ENCODE results near the gene DNAH5.

DNA sequence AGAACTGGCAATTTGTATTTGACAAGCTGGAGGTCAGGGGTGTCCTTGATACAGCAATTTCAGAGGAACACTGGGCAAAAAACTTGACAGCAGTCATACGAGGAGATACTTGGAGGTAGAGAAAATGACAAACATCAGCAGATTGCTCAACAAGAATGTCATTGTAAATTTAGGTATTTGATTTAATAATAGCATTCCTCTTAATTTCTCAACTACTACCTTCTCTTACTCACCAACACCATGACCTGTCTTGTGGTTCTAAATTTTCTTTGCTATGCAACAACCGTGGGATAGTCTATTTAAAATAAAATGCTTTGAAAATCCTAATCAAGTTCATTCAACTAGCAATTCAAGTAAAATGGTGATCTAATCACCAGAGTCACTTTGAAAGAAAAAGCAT is 128.4 kb downstream of the DNAH5 start:
- TF ChIP-seq, protein P1, sequence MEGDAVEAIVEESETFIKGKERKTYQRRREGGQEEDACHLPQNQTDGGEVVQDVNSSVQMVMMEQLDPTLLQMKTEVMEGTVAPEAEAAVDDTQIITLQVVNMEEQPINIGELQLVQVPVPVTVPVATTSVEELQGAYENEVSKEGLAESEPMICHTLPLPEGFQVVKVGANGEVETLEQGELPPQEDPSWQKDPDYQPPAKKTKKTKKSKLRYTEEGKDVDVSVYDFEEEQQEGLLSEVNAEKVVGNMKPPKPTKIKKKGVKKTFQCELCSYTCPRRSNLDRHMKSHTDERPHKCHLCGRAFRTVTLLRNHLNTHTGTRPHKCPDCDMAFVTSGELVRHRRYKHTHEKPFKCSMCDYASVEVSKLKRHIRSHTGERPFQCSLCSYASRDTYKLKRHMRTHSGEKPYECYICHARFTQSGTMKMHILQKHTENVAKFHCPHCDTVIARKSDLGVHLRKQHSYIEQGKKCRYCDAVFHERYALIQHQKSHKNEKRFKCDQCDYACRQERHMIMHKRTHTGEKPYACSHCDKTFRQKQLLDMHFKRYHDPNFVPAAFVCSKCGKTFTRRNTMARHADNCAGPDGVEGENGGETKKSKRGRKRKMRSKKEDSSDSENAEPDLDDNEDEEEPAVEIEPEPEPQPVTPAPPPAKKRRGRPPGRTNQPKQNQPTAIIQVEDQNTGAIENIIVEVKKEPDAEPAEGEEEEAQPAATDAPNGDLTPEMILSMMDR (IDR thresholded peaks at IDR 0.05) = no peak
- TF ChIP-seq POLR2A (IDR thresholded peaks at IDR 0.05) = no peak
